IMR-90 (cell line): ENCODE results near the gene SRGN. TPM values are rescaled to one million over a fixed set of nuclear protein-coding genes. Genes with fewer than 3 reads are reported as not detected.

Source experiments
- ATAC-seq: fragments of 200-7000 bp; cut with Tn5 transposase; 2 replicates; pipeline ENCODE4 v1.9.1; 2020; ENCODE audit warnings: low read depth, mild to moderate bottlenecking, moderate library complexity
- BruUV-seq: library from RNA; stranded (reverse); fragments of 400-500 nt; replicated peaks from 2 replicates; lab custom pipeline; 2021; lab: Mats Ljungman, UMichigan
- CTCF ChIA-PET: fragments of 300-600 bp; formaldehyde crosslinking; extraction: SDS; loops from one replicate; lab custom pipeline; 2021; ENCODE audit warnings: antibody characterized with exemption; lab: Yijun Ruan, JAX
- POLR2A ChIA-PET: fragments of 300-600 bp; sonication (Branson Sonifier 250); formaldehyde crosslinking; loops from one replicate; lab custom pipeline; 2022; ENCODE audit warnings: antibody characterized with exemption; ENCODE audit not compliant: unreplicated experiment; lab: Charles Lee
- DNase-seq: peaks from one replicate; pipeline ENCODE4 v3.0.0; 2013
- H2AFZ ChIP-seq: replicated peaks from 2 replicates; pipeline ENCODE3; 2013; ENCODE audit warnings: low read length, mild to moderate bottlenecking; ENCODE audit not compliant: poor library complexity
- H2AK5ac ChIP-seq: 2 replicates; pipeline ENCODE4 v1.6.1; 2013; ENCODE audit warnings: low read depth, low read length, inconsistent platforms
- H2AK9ac ChIP-seq: replicated peaks from 2 replicates; pipeline ENCODE3; 2013; ENCODE audit warnings: mild to moderate bottlenecking, low read depth, low read length, moderate library complexity; ENCODE audit not compliant: poor library complexity
- H2BK120ac ChIP-seq: 2 replicates; pipeline ENCODE4 v1.6.1; 2013; ENCODE audit warnings: low read depth, low read length, inconsistent platforms
- H2BK15ac ChIP-seq: 3 replicates; pipeline ENCODE4 v1.6.1; 2013; ENCODE audit warnings: low read depth, low read length, inconsistent platforms
- H2BK20ac ChIP-seq: 2 replicates; pipeline ENCODE4 v1.6.1; 2013; ENCODE audit warnings: low read depth, mild to moderate bottlenecking, inconsistent platforms, low read length, moderate library complexity
- H2BK5ac ChIP-seq: 2 replicates; pipeline ENCODE4 v1.6.1; 2013; ENCODE audit warnings: mild to moderate bottlenecking, low read depth, low read length, inconsistent platforms; ENCODE audit not compliant: poor library complexity, severe bottlenecking
- H3K14ac ChIP-seq: replicated peaks from 2 replicates; pipeline ENCODE4 v1.6.1; 2013; ENCODE audit warnings: low read depth, low read length, inconsistent platforms
- H3K18ac ChIP-seq: 2 replicates; pipeline ENCODE4 v1.6.1; 2013; ENCODE audit warnings: low read depth, low read length, control low read depth
- H3K23ac ChIP-seq: 2 replicates; pipeline ENCODE4 v1.6.1; 2013; ENCODE audit warnings: low read depth, low read length, inconsistent platforms
- H3K27ac ChIP-seq: 2 replicates; pipeline ENCODE4 v1.5.1; 2013; ENCODE audit warnings: mild to moderate bottlenecking, control low read depth, low read length; ENCODE audit not compliant: insufficient read depth
- H3K27me3 ChIP-seq: 2 replicates; pipeline ENCODE4 v1.6.1; 2013; ENCODE audit warnings: low read length; ENCODE audit not compliant: control insufficient read depth, insufficient read depth
- H3K36me3 ChIP-seq: 2 replicates; pipeline ENCODE4 v1.6.1; 2013; ENCODE audit warnings: low read length, mixed read lengths; ENCODE audit not compliant: control insufficient read depth, insufficient read depth
- H3K4ac ChIP-seq: 2 replicates; pipeline ENCODE4 v1.6.1; 2013; ENCODE audit warnings: low read depth, low read length, inconsistent platforms
- H3K4me1 ChIP-seq: 2 replicates; pipeline ENCODE4 v1.6.1; 2013; ENCODE audit warnings: low read length, mixed read lengths; ENCODE audit not compliant: control insufficient read depth, insufficient read depth
- H3K4me2 ChIP-seq: 2 replicates; pipeline ENCODE4 v1.6.1; 2013; ENCODE audit warnings: low read depth, mild to moderate bottlenecking, control low read depth, low read length, moderate library complexity
- H3K4me3 ChIP-seq: 2 replicates; pipeline ENCODE4 v1.5.1; 2013; ENCODE audit warnings: low read depth, mild to moderate bottlenecking, control low read depth, low read length, moderate library complexity; ENCODE audit not compliant: insufficient read depth
- H3K56ac ChIP-seq: 2 replicates; pipeline ENCODE4 v1.6.1; 2013; ENCODE audit warnings: low read length, inconsistent platforms; ENCODE audit not compliant: insufficient read depth; ENCODE audit errors: extremely low read depth
- H3K79me1 ChIP-seq, 2 experiments: 2 replicates each; pipeline ENCODE4 v1.6.1; 2013; ENCODE audit warnings: low read length in 2 of 2, inconsistent platforms in 1 of 2, low read depth in 1 of 2
- H3K9ac ChIP-seq: 2 replicates; pipeline ENCODE4 v1.6.1; 2013; ENCODE audit warnings: low read depth, low read length, control low read depth
- H3K9me1 ChIP-seq: 2 replicates; pipeline ENCODE4 v1.6.1; 2013; ENCODE audit warnings: low read length, inconsistent platforms; ENCODE audit not compliant: insufficient read depth
- H3K9me3 ChIP-seq: 2 replicates; pipeline ENCODE4 v1.6.1; 2013; ENCODE audit warnings: low read length; ENCODE audit not compliant: control insufficient read depth, insufficient read depth
- H4K20me1 ChIP-seq: 2 replicates; pipeline ENCODE4 v1.6.1; 2013; ENCODE audit warnings: low read length, inconsistent platforms; ENCODE audit not compliant: insufficient read depth
- H4K5ac ChIP-seq: 2 replicates; pipeline ENCODE4 v1.6.1; 2013; ENCODE audit warnings: mild to moderate bottlenecking, low read depth, low read length, control low read depth
- H4K8ac ChIP-seq, 2 experiments: 2 replicates each; pipeline ENCODE4 v1.6.1; 2013; ENCODE audit warnings: low read depth in 2 of 2, low read length in 2 of 2, control low read depth in 1 of 2, inconsistent platforms in 1 of 2
- H4K91ac ChIP-seq: 2 replicates; pipeline ENCODE4 v1.6.1; 2013; ENCODE audit warnings: low read depth, low read length, inconsistent platforms; ENCODE audit not compliant: insufficient read depth
- BHLHE40 ChIP-seq: fragments of 150-350 bp; IDR thresholded peaks from 2 replicates; pipeline ENCODE4 v1.6.1; 2016; ENCODE audit warnings: mild to moderate bottlenecking, low read depth, low read length
- CEBPB ChIP-seq: IDR thresholded peaks from 2 replicates; pipeline ENCODE4 v1.6.1; 2012; ENCODE audit warnings: low read depth, low read length, improper control_type of control experiment
- CTCF ChIP-seq: conservative IDR thresholded peaks from 2 replicates; pipeline ENCODE4 v1.5.1; 2012; ENCODE audit warnings: mild to moderate bottlenecking, low read depth, low read length, improper control_type of control experiment
- ELK1 ChIP-seq: fragments of 150-350 bp; IDR thresholded peaks from 2 replicates; pipeline ENCODE4 v1.6.1; 2016; ENCODE audit warnings: low read depth, mild to moderate bottlenecking, low read length, moderate library complexity, borderline replicate concordance
- FOS ChIP-seq: fragments of 150-350 bp; IDR thresholded peaks from 2 replicates; pipeline ENCODE4 v1.6.1; 2016; ENCODE audit warnings: low read depth, low read length
- MAFK ChIP-seq: IDR thresholded peaks from 2 replicates; pipeline ENCODE4 v1.6.1; 2012; ENCODE audit warnings: low read depth, low read length, improper control_type of control experiment
- MAZ ChIP-seq: IDR thresholded peaks from 2 replicates; pipeline ENCODE4 v1.6.1; 2012; ENCODE audit warnings: low read depth, mild to moderate bottlenecking, low read length, improper control_type of control experiment, moderate library complexity, borderline replicate concordance
- MXI1 ChIP-seq: IDR thresholded peaks from 2 replicates; pipeline ENCODE4 v1.6.1; 2012; ENCODE audit warnings: low read depth, mild to moderate bottlenecking, low read length, moderate library complexity, borderline replicate concordance
- NFE2L2 ChIP-seq: fragments of 150-350 bp; IDR thresholded peaks from 2 replicates; pipeline ENCODE4 v1.6.1; 2016; ENCODE audit warnings: low read depth, mild to moderate bottlenecking, low read length
- RAD21 ChIP-seq: IDR thresholded peaks from 2 replicates; pipeline ENCODE4 v1.6.1; 2012; ENCODE audit warnings: low read length, improper control_type of control experiment
- RCOR1 ChIP-seq: IDR thresholded peaks from 2 replicates; pipeline ENCODE4 v1.6.1; 2012; ENCODE audit warnings: mild to moderate bottlenecking, low read length, improper control_type of control experiment; ENCODE audit not compliant: insufficient replicate concordance
- SMC3 ChIP-seq: fragments of 150-350 bp; IDR thresholded peaks from 2 replicates; pipeline ENCODE4 v1.6.1; 2016; ENCODE audit warnings: low read depth, mild to moderate bottlenecking, antibody characterized with exemption, low read length, moderate library complexity
- WGBS, 2 experiments: methylation state at CpG; one replicate each; pipeline versions ENCODE4 v1.1.5 to v1.1.7; 2013; ENCODE audit warnings: missing lambda C conversion rate in 2 of 2; ENCODE audit not compliant: insufficient read length in 1 of 2; ENCODE audit errors: extremely low coverage in 2 of 2; 5-methylcytosine and 5-hydroxymethylcytosine counted together
- dilution Hi-C: fragments of 300-500 bp; cut with HindIII; formaldehyde crosslinking; loops from one replicate; pipeline ENCODE4 v1.14.3; 2018; ENCODE audit warnings: low sequenced_read_pairs; ENCODE audit not compliant: unreplicated experiment
- in situ Hi-C: fragments of 300-500 bp; cut with MboI; formaldehyde crosslinking; loops from 3 replicates; pipeline ENCODE4 v1.14.3; 2019; ENCODE audit warnings: low sequenced_read_pairs, inconsistent platforms, mixed read lengths
- intact Hi-C: fragments of 100-400 bp; cut with micrococcal nuclease; formaldehyde crosslinking; loops from 2 replicates; pipeline ENCODE4 v1.10.0; 2022
- polyA plus RNA-seq, 3 experiments: library from polyadenylated mRNA; depleted of rRNA; stranded (reverse); fragments of >200 nt; gene quantifications; 2 replicates each; pipeline ENCODE4 v1.2.3, GENCODE V29; 2012; ENCODE audit warnings: low replicate concordance in 1 of 3
- total RNA-seq: library from RNA; depleted of rRNA; stranded (reverse); fragments of >200 nt; gene quantifications from 2 replicates; pipeline ENCODE4 v1.2.3, GENCODE V29; 2012
- TF ChIP-seq, protein P1 (sequence below): fragments of 150-350 bp; IDR thresholded peaks from 2 replicates; pipeline ENCODE4 v1.6.1; 2017; ENCODE audit warnings: mild to moderate bottlenecking, antibody characterized with exemption, low read length, low read depth

Gene SRGN
- total and polyA plus RNA-seq, 2 of the 4 experiments (the other 2 are of a cell fraction): 33.3 to 41.4 TPM

- H3K4me3 ChIP-seq: no peak overlapping the region
- peak overlapping the region in 1 of 2 experiments; percentile 38; a peak in 1 of 4 replicates for H4K8ac ChIP-seq
- 85% methylated on average over 11 of the region's 19 CpGs; no CpG with 5 or more reads in 1 of the 2 experiments for WGBS, 2 experiments
- H3K23ac ChIP-seq: no peak overlapping the region
- BruUV-seq: no TSS peak
- peaks cover 15% of the 10 kb centered on the region for H3K9me1 ChIP-seq
- H2BK15ac ChIP-seq: 0 out of 3 replicates have a peak overlapping the region, but pooled peaks have one; percentile 18
- dilution Hi-C loops (no loop called here), in situ Hi-C loops (no loop called here), intact Hi-C loops (no loop called here)
- H2AK5ac ChIP-seq: peak overlapping the region; percentile 68; the same call in 1 of the 2 replicates
- 0 out of 2 replicates have a peak overlapping the region, but pooled peaks have one; percentile 23 for H3K14ac ChIP-seq
- H3K36me3 ChIP-seq: no peaks in the 10 kb centered on the region
- H3K4me1 ChIP-seq: peaks cover 12% of the 10 kb centered on the region
- H2AFZ ChIP-seq: peak overlapping the region; percentile 34
- no peak overlapping the region for H2BK120ac ChIP-seq
- ChIA-PET POLR2A (no interaction called here), CTCF (no interaction called here)
- no peak overlapping the region for H3K4me2 ChIP-seq
- no peaks in the 10 kb centered on the region for H4K20me1 ChIP-seq
- H2BK20ac ChIP-seq: 0 out of 2 replicates have a peak overlapping the region, but pooled peaks have one; percentile 38
- ATAC-seq: no peak
- DNase-seq: no peak
- no peak overlapping the region for H2AK9ac ChIP-seq
- 0 out of 4 replicates have a peak, but pooled peaks cover 0 to 5% of the 10 kb centered on the region in 2 experiments for H3K79me1 ChIP-seq
- H3K56ac ChIP-seq: no peak overlapping the region
- peak overlapping the region; percentile 15; the same call in 1 of the 2 replicates for H3K4ac ChIP-seq
- no peak overlapping the region for H3K18ac ChIP-seq
- H3K9me3 ChIP-seq: no peaks in the 10 kb centered on the region
- H3K9ac ChIP-seq: no peak overlapping the region
- H4K5ac ChIP-seq: no peak overlapping the region
- H4K91ac ChIP-seq: no peak overlapping the region
- no peak overlapping the region for H3K27ac ChIP-seq
- H3K27me3 ChIP-seq: no peaks in the 10 kb centered on the region
- H2BK5ac ChIP-seq: no peak overlapping the region
- TF ChIP-seq MAZ: no peak
- TF ChIP-seq MAFK: no peak
- TF ChIP-seq RAD21: no peak
- TF ChIP-seq ELK1: no peak
- TF ChIP-seq SMC3: no peak
- no peak for TF ChIP-seq BHLHE40
- TF ChIP-seq MXI1: no peak
- TF ChIP-seq RCOR1: no peak
- TF ChIP-seq, protein P1, sequence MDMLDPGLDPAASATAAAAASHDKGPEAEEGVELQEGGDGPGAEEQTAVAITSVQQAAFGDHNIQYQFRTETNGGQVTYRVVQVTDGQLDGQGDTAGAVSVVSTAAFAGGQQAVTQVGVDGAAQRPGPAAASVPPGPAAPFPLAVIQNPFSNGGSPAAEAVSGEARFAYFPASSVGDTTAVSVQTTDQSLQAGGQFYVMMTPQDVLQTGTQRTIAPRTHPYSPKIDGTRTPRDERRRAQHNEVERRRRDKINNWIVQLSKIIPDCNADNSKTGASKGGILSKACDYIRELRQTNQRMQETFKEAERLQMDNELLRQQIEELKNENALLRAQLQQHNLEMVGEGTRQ: no peak
- no peak for TF ChIP-seq CTCF
- TF ChIP-seq CEBPB: no peak
- no peak for TF ChIP-seq FOS
- TF ChIP-seq NFE2L2: no peak
Observed at GRCh38 chr10:69069090-69070042, 18.5 kb upstream of the SRGN start.
